Measurements from ENCODE around the gene KCNQ5. TPM values are rescaled to one million over a fixed set of nuclear protein-coding genes. Genes with fewer than 3 reads are reported as not detected.

The KCNQ5 gene
- total and polyA plus RNA-seq, 2 donors (not counting 1 experiment from before 2014, with no cell fraction given), result 0.74 to 4.6 TPM

DNA sequence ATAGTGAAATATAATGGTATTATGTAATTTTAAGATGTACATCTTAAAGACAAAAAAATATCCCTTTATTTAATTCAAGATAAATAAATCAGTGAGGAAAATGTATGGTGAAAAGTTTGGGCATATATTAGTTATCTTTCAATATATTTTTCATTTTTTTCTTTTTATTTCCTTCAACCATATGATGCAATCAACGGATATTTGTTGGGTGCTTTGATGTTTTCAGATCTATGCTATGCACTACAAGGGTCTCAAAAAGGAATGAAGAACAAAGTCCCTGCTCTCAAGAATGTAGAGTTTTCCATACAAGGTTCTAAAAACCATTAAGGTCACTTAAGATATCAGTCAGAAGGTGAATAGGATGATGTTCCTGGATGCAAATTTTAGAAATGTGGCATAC is 345.5 kb downstream of the KCNQ5 start:
- no peaks in the 10 kb centered on the region for H4K20me1 ChIP-seq (ENCODE audit: control insufficient read depth, extremely low read depth, insufficient read depth, low read length)
- DNase-seq (ENCODE audit: low read depth in 2 of 2), result no peak
- no peak overlapping the region for H2AFZ ChIP-seq (ENCODE audit: low read length)
- TF ChIP-seq CTCF (conservative IDR thresholded peaks at IDR 0.05 in 1 of 2, IDR thresholded peaks at IDR 0.05 in 1 of 2; ENCODE audit: low read depth in 1 of 2, low read length in 2 of 2) (no peak), EZH2 (IDR thresholded peaks at IDR 0.05; ENCODE audit: low read length, missing control alignments) (no peak)
- H3K4me3 ChIP-seq (replicated peaks in 1 of 4; ENCODE audit: control extremely low read depth in 1 of 4, insufficient read depth in 1 of 4, low read depth in 3 of 4, low read length in 4 of 4), result no peak overlapping the region
- no peaks in the 10 kb centered on the region for H3K79me2 ChIP-seq (ENCODE audit: control insufficient read depth, insufficient read depth, low read length)
- no peaks in the 10 kb centered on the region for H3K9me3 ChIP-seq (ENCODE audit: control insufficient read depth, insufficient read depth, low read depth, low read length)
- H3K36me3 ChIP-seq (ENCODE audit: control insufficient read depth, insufficient read depth, low read length), result no peaks in the 10 kb centered on the region
- H3K27me3 ChIP-seq (ENCODE audit: control insufficient read depth, insufficient read depth, low read length), result no peaks in the 10 kb centered on the region
- H3K4me2 ChIP-seq (ENCODE audit: extremely low read depth, insufficient read depth, low read length), result no peak overlapping the region
- H3K4me1 ChIP-seq (ENCODE audit: control insufficient read depth, extremely low read depth, insufficient read depth, low read length), result no peaks in the 10 kb centered on the region
- no peak overlapping the region for H3K27ac ChIP-seq (ENCODE audit: insufficient read depth, low read length)
- H3K9ac ChIP-seq (ENCODE audit: insufficient read depth, low read length), result no peak overlapping the region

- no peak overlapping the region for H3K9ac ChIP-seq (ENCODE audit: insufficient read depth, low read length)
- no peaks in the 10 kb centered on the region for H3K4me1 ChIP-seq (ENCODE audit: control insufficient read depth, extremely low read depth, insufficient read depth, low read length)
- H3K27me3 ChIP-seq (ENCODE audit: control insufficient read depth, insufficient read depth, low read length), result no peaks in the 10 kb centered on the region
- H3K36me3 ChIP-seq (ENCODE audit: control insufficient read depth, insufficient read depth, low read length), result no peaks in the 10 kb centered on the region
- H4K20me1 ChIP-seq (ENCODE audit: control insufficient read depth, extremely low read depth, insufficient read depth, low read length), result no peaks in the 10 kb centered on the region
- H3K9me3 ChIP-seq (ENCODE audit: control insufficient read depth, insufficient read depth, low read depth, low read length), result no peaks in the 10 kb centered on the region
- peak in 1 of 2 donors; percentile 77 for DNase-seq (ENCODE audit: low read depth in 2 of 2)
- H3K27ac ChIP-seq (ENCODE audit: insufficient read depth, low read length), result no peak overlapping the region
- no peak overlapping the region for H2AFZ ChIP-seq (ENCODE audit: low read length)
- TF ChIP-seq EZH2 (IDR thresholded peaks at IDR 0.05; ENCODE audit: low read length, missing control alignments) (no peak), CTCF (conservative IDR thresholded peaks at IDR 0.05 in 1 of 2, IDR thresholded peaks at IDR 0.05 in 1 of 2; ENCODE audit: low read depth in 1 of 2, low read length in 2 of 2) (no peak)
- H3K79me2 ChIP-seq (ENCODE audit: control insufficient read depth, insufficient read depth, low read length), result no peaks in the 10 kb centered on the region
- H3K4me2 ChIP-seq (ENCODE audit: extremely low read depth, insufficient read depth, low read length), result no peak overlapping the region
- no peak overlapping the region for H3K4me3 ChIP-seq (replicated peaks in 1 of 4; ENCODE audit: control extremely low read depth in 1 of 4, insufficient read depth in 1 of 4, low read depth in 3 of 4, low read length in 4 of 4)
Measured at GRCh38 chr6:72968704-72969103, 346.8 kb downstream of the KCNQ5 start.

- no peak for DNase-seq (ENCODE audit: low read depth in 2 of 2)
- Histone ChIP-seq H3K4me3 (replicated peaks in 1 of 4; ENCODE audit: control extremely low read depth in 1 of 4, insufficient read depth in 1 of 4, low read depth in 3 of 4, low read length in 4 of 4) (no peak overlapping the region), H3K4me2 (ENCODE audit: extremely low read depth, insufficient read depth, low read length) (no peak overlapping the region), H4K20me1 (ENCODE audit: control insufficient read depth, extremely low read depth, insufficient read depth, low read length) (no peaks in the 10 kb centered on the region), H3K27me3 (ENCODE audit: control insufficient read depth, insufficient read depth, low read length) (no peaks in the 10 kb centered on the region), H3K9me3 (ENCODE audit: control insufficient read depth, insufficient read depth, low read depth, low read length) (no peaks in the 10 kb centered on the region), H3K36me3 (ENCODE audit: control insufficient read depth, insufficient read depth, low read length) (no peaks in the 10 kb centered on the region), H2AFZ (ENCODE audit: low read length) (no peak overlapping the region), H3K79me2 (ENCODE audit: control insufficient read depth, insufficient read depth, low read length) (no peaks in the 10 kb centered on the region), H3K27ac (ENCODE audit: insufficient read depth, low read length) (no peak overlapping the region), H3K4me1 (ENCODE audit: control insufficient read depth, extremely low read depth, insufficient read depth, low read length) (no peaks in the 10 kb centered on the region), H3K9ac (ENCODE audit: insufficient read depth, low read length) (no peak overlapping the region)
- TF ChIP-seq CTCF (conservative IDR thresholded peaks at IDR 0.05 in 1 of 2, IDR thresholded peaks at IDR 0.05 in 1 of 2; ENCODE audit: low read depth in 1 of 2, low read length in 2 of 2) (no peak), EZH2 (IDR thresholded peaks at IDR 0.05; ENCODE audit: low read length, missing control alignments) (no peak)
Measured at GRCh38 chr6:72969666-72970065, 347.8 kb downstream of the KCNQ5 start.
